HG03442 (cell line): ENCODE results near the gene LONP1.
A peak's percentile ranks its signal among the peaks of the same experiment; 100 is the strongest.
"Not testable (repeated sequence)": the region's sequence is repeated elsewhere in the genome, so short reads cannot be mapped to it uniquely, and the experiment has no call there.

Source experiments
- ATAC-seq: cut with Tn5 transposase; IDR thresholded peaks from one replicate; pipeline ENCODE4 v1.9.1; 2021; ENCODE audit warnings: mild to moderate bottlenecking, moderate library complexity; ENCODE audit not compliant: unreplicated experiment

The LONP1 gene

GRCh38 chr19:5694167-5694955 is 25.6 kb downstream of the LONP1 start:
- ATAC-seq: no peak

GRCh38 chr19:5693195-5694166 is 26.5 kb downstream of the LONP1 start:
- no peak for ATAC-seq

- no peak for ATAC-seq
Observed at GRCh38 chr19:5692723-5693194, 27.2 kb downstream of the LONP1 start.

- ATAC-seq: no peak
Observed at GRCh38 chr19:5691822-5692722, 27.9 kb downstream of the LONP1 start.

- no peak for ATAC-seq
Observed at GRCh38 chr19:5690955-5691821, 28.8 kb downstream of the LONP1 start.

GRCh38 chr19:5690125-5690954 is 29.6 kb downstream of the LONP1 start, which contains the start of gene RPL36:
TSS of gene RPL36 (plus strand) at chr19:5690295. CDS start at chr19:5690508, 213 bp downstream.
- peak; percentile 54 for ATAC-seq

GRCh38 chr19:5688262-5688881 is 31.6 kb downstream of the LONP1 start:
- not testable (repeated sequence) for ATAC-seq

GRCh38 chr19:5687360-5688198 is 32.4 kb downstream of the LONP1 start:
- ATAC-seq: no peak

- ATAC-seq: peak; percentile 46
Observed at GRCh38 chr19:5686647-5687359, 33.1 kb downstream of the LONP1 start.

- ATAC-seq: no peak
Observed at GRCh38 chr19:5686326-5686646, 33.7 kb downstream of the LONP1 start.

GRCh38 chr19:5684694-5685430 is 35.1 kb downstream of the LONP1 start:
- no peak for ATAC-seq

- no peak for ATAC-seq
Observed at GRCh38 chr19:5683177-5683886, 36.6 kb downstream of the LONP1 start.

GRCh38 chr19:5682107-5682482 is 37.9 kb downstream of the LONP1 start:
- ATAC-seq: no peak

- no peak for ATAC-seq
Observed at GRCh38 chr19:5681391-5682106, 38.4 kb downstream of the LONP1 start.
